H1 (cell line): ENCODE results near the gene RALA. TPM values are rescaled to one million over a fixed set of nuclear protein-coding genes. Genes with fewer than 3 reads are reported as not detected.

Source experiments
- ATF2 ChIP-seq: IDR thresholded peaks from 2 replicates; pipeline ENCODE4 v1.6.1; 2012; ENCODE audit warnings: low read length, inconsistent platforms
- EP300 ChIP-seq, 2 experiments: IDR thresholded peaks; 1 replicate in 1 of 2; 2 replicates in 1 of 2; pipeline ENCODE4 v1.6.1; 2011 to 2012; ENCODE audit warnings: low read depth in 2 of 2, low read length in 2 of 2, mild to moderate bottlenecking in 2 of 2, borderline replicate concordance in 1 of 2, inconsistent platforms in 1 of 2, moderate library complexity in 1 of 2
- HDAC6 ChIP-seq: IDR thresholded peaks from one replicate; pipeline ENCODE4 v1.7.1; 2012; ENCODE audit warnings: low read depth, mild to moderate bottlenecking, inconsistent platforms, low read length, moderate library complexity
- NANOG ChIP-seq: IDR thresholded peaks from 2 replicates; pipeline ENCODE4 v1.6.1; 2011; ENCODE audit warnings: low read length, low read depth, mild to moderate bottlenecking, inconsistent platforms; ENCODE audit not compliant: insufficient read depth, poor library complexity, severe bottlenecking
- RBBP5 ChIP-seq: IDR thresholded peaks from 2 replicates; pipeline ENCODE4 v1.7.1; 2012; ENCODE audit warnings: low read depth, mild to moderate bottlenecking, inconsistent platforms, low read length, moderate library complexity, borderline replicate concordance
- USF2 ChIP-seq: IDR thresholded peaks from 2 replicates; pipeline ENCODE4 v1.6.1; 2011; ENCODE audit warnings: low read length, improper control_type of control experiment
- ZNF274 ChIP-seq: IDR thresholded peaks from 2 replicates; pipeline ENCODE4 v1.7.0; 2012; ENCODE audit warnings: low read length, borderline replicate concordance; ENCODE audit errors: extremely low read depth
- polyA plus RNA-seq, 7 experiments: library from polyadenylated mRNA; depleted of rRNA in 3 of 7; stranded (reverse) in 5 of 7; unstranded in 2 of 7; fragments of >200 nt in 5 of 7; fragments of 200-250 nt in 2 of 7; gene quantifications; 1 replicate in 5 of 7; 2 replicates in 1 of 7; 4 replicates in 1 of 7; pipeline versions ENCODE4 v1.2.1 to v1.2.3, GENCODE V29; 2011 to 2013; ENCODE audit warnings: missing spikeins in 2 of 7, mixed read lengths in 2 of 7
- total RNA-seq: library from RNA; stranded (reverse); fragmentation: NEBNext Ultra II Directional; extraction: Animal tissue kit (Norgen Biotek cat#: 25700); gene quantifications from 2 replicates; pipeline ENCODE4 v1.2.1, GENCODE V29; 2021

The RALA gene
- total and polyA plus RNA-seq, 2 of the 8 experiments (the other 6 are each of a cell fraction or from before 2014, with no cell fraction given), result 24.1 to 72.8 TPM

GRCh38 chr7:39661960-39662359 lies 38.6 kb downstream of the RALA start (continued):
- TF ChIP-seq HDAC6 (no peak), NANOG (no peak), EP300 (IDR thresholded peaks at IDR 0.05; ENCODE audit: borderline replicate concordance in 1 of 2, low read depth in 2 of 2, low read length in 2 of 2) (no peak), USF2 (no peak), ATF2 (no peak), ZNF274 (no peak), RBBP5 (no peak)
